ENCODE results near the gene LMNA. TPM values are rescaled to one million over a fixed set of nuclear protein-coding genes. Genes with fewer than 3 reads are reported as not detected.

Gene LMNA
- total and polyA plus RNA-seq, 10 of the 15 experiments (the other 5 are each of a cell fraction or from before 2014, with no cell fraction given): 0.42 to 334 (median 81.1) TPM

DNA sequence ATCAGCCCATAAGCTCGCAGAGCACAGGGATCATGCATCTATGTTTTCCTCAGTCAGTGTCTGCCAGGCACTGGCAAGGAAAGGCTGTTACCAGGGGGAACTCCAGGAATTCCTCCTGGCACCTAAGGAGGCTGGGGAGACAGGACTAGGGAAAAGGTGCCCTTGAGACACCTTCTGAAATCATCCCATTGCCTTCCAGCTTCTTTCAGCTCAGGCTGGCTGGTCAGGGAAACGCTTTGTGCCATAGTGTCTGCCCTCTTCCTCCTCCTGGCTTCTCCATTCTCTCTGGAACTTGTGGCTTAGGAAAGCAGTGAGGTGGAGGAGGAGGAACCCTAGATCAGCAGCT, 13.8 kb downstream of the LMNA start:
- CTCF ChIA-PET: interaction anchor here (1.2 to 25.7 kb wide), 15 partner anchors 9 to 192 kb away, joined by 3 to 1294 read pairs (median 13); partner anchors contain the start of genes LMNA and SMG5

DNA sequence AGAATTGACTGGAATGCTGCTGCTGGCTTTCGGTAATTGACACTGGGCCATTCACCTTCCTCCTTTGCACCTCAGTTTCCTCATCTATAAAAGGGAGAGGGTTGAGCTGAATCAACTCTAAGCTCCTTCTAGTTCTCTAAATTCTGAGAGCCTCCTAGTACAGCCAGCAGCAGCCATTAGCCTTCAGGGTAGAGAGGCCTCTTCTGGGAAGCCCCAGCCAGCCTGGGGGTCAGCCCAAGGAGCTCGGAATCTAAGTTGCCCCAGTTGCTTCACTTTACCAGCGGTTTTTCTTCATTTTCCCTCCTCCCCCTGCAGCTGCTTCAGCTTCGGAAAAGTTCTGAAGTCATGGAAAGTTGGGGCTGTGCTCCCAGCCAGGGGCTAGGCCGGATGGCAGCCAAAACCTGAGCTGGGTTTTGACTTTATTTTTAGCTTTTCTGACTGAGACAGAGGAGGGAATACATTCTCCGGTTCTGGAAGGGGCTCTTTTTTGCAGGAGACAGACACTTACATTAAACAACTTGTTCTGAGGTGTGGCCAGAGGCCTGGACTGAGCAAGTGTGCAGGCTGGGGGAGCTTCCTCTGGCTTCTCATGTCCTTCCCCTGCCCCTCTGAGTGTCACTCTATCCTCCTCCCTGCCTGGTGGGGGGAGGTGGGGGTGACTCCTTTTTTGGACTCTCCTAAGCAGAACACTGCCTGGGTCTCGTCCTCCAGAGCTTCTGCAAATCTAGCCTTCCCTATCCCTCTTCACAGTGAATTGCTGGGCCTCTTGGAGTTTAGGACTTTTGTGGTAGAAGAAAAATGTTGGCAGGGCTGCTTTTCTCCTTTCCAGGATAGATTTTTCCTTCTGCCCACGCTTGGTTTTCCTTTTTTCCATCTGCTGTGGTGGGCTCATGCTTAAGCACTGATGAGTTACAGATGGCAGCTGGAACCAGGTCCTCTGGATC, 14.4 kb downstream of the LMNA start:
- ATAC-seq (no peak), FAIRE-seq (no peak), DNase-seq (ENCODE audit: low read depth, low spot score) (no peak)
- no TSS peak for BruUV-seq (replicated peaks)
- peaks cover 57% of the 10 kb centered on the region for H3K4me1 ChIP-seq (ENCODE audit: control insufficient read depth, insufficient read depth, low read length)
- 66% methylated on average over 8 of the region's 8 CpGs for WGBS (ENCODE audit: insufficient coverage, insufficient replicate concordance, low lambda C conversion rate, missing lambda C conversion rate)
- no peaks in the 10 kb centered on the region for H4K20me1 ChIP-seq (ENCODE audit: control insufficient read depth, insufficient read depth)
- TF ChIP-seq YY1 (IDR thresholded peaks at IDR 0.05; ENCODE audit: low read depth, low read length): peak; percentile 59
- TF ChIP-seq RCOR1 (conservative IDR thresholded peaks at IDR 0.05; ENCODE audit: low read depth, low read length): no peak
- TF ChIP-seq NFXL1 (IDR thresholded peaks at IDR 0.05; ENCODE audit: borderline replicate concordance): no peak
- TF ChIP-seq NR2F1 (conservative IDR thresholded peaks at IDR 0.05): no peak
- no peak overlapping the region for H3K4me3 ChIP-seq
- ChIA-PET CTCF (interaction anchor here (0.8 to 25.7 kb wide), 22 partner anchors 8 to 191 kb away, joined by 3 to 1294 read pairs (median 6); partner anchors contain the start of genes LMNA and SMG5), RAD21 (ENCODE audit: unreplicated experiment) (interaction anchor here (0.6 to 22.2 kb wide), 21 partner anchors 8 to 636 kb away, joined by 3 to 695 read pairs (median 4); partner anchors contain the start of genes ARHGEF2, LMNA and PMF1), POLR2A (interaction anchor here (0.5 to 7.0 kb wide), 12 partner anchors 9 to 254 kb away, joined by 3 to 89 read pairs (median 4); partner anchors contain the start of genes LMNA and SMG5), SMC1A (ENCODE audit: uncharacterized antibody, unreplicated experiment) (interaction anchor here (0.7 to 23.6 kb wide), 23 partner anchors 12 to 314 kb away, joined by 3 to 874 read pairs (median 4); partner anchors contain the start of genes LMNA, MEX3A and SMG5)
- H3K36me3 ChIP-seq (ENCODE audit: control insufficient read depth in 2 of 2, insufficient read depth in 2 of 2, low read length in 1 of 2): peaks cover 0 to 3% of the 10 kb centered on the region in 2 experiments; a peak in 2 of 4 replicates
- no peak overlapping the region for H2AFZ ChIP-seq (ENCODE audit: control insufficient read depth, low read depth, low read length)
- in situ Hi-C loops (cut with MboI) (no loop called here), intact Hi-C loops (cut with micrococcal nuclease; ENCODE audit: unreplicated experiment) (no loop called here)
- peaks cover 37% of the 10 kb centered on the region for H3K79me2 ChIP-seq (ENCODE audit: control insufficient read depth, insufficient read depth, low read length)
- 0 out of 2 replicates have a peak overlapping the region, but pooled peaks have one; percentile 0 for H3K4me2 ChIP-seq (ENCODE audit: control insufficient read depth, insufficient read depth)
- no peaks in the 10 kb centered on the region for H3K27me3 ChIP-seq (replicated peaks in 1 of 2; ENCODE audit: control insufficient read depth in 2 of 2, insufficient read depth in 2 of 2, low read length in 1 of 2)
- H3K9me3 ChIP-seq (replicated peaks; ENCODE audit: control insufficient read depth, insufficient read depth, low read length): no peaks in the 10 kb centered on the region
- H3K9ac ChIP-seq (ENCODE audit: control insufficient read depth, insufficient read depth, low read length): peak overlapping the region; percentile 5
- peak overlapping the region; percentile 56 for H3K27ac ChIP-seq (ENCODE audit: control insufficient read depth, insufficient read depth)

More for the DNA sequence above, 13.8 kb downstream of the LMNA start:
- intact Hi-C loops (cut with micrococcal nuclease; ENCODE audit: unreplicated experiment) (no loop called here), in situ Hi-C loops (cut with MboI) (no loop called here)
- Histone ChIP-seq H3K36me3 (ENCODE audit: control insufficient read depth in 2 of 2, insufficient read depth in 2 of 2, low read length in 1 of 2) (peaks cover 0 to 3% of the 10 kb centered on the region in 2 experiments; a peak in 2 of 4 replicates), H3K79me2 (ENCODE audit: control insufficient read depth, insufficient read depth, low read length) (peaks cover 42% of the 10 kb centered on the region), H3K4me1 (ENCODE audit: control insufficient read depth, insufficient read depth, low read length) (peaks cover 62% of the 10 kb centered on the region), H3K27ac (ENCODE audit: control insufficient read depth, insufficient read depth) (peak overlapping the region; percentile 56), H3K9ac (ENCODE audit: control insufficient read depth, insufficient read depth, low read length) (no peak overlapping the region), H3K9me3 (replicated peaks; ENCODE audit: control insufficient read depth, insufficient read depth, low read length) (no peaks in the 10 kb centered on the region), H2AFZ (ENCODE audit: control insufficient read depth, low read depth, low read length) (no peak overlapping the region), H4K20me1 (ENCODE audit: control insufficient read depth, insufficient read depth) (no peaks in the 10 kb centered on the region), H3K4me3 (no peak overlapping the region), H3K27me3 (replicated peaks in 1 of 2; ENCODE audit: control insufficient read depth in 2 of 2, insufficient read depth in 2 of 2, low read length in 1 of 2) (no peaks in the 10 kb centered on the region), H3K4me2 (ENCODE audit: control insufficient read depth, insufficient read depth) (no peak overlapping the region)
- no peak for ATAC-seq
- DNase-seq (ENCODE audit: low read depth, low spot score): no peak
- ChIA-PET POLR2A (interaction anchor here (0.6 to 7.0 kb wide), 8 partner anchors 9 to 36 kb away, joined by 4 to 89 read pairs (median 6); partner anchors contain the start of gene LMNA), SMC1A (ENCODE audit: uncharacterized antibody, unreplicated experiment) (interaction anchor here (0.7 to 23.6 kb wide), 15 partner anchors 11 to 315 kb away, joined by 3 to 874 read pairs (median 4); partner anchors contain the start of genes LMNA and SMG5), RAD21 (ENCODE audit: unreplicated experiment) (interaction anchor here (0.6 to 22.2 kb wide), 16 partner anchors 9 to 636 kb away, joined by 3 to 695 read pairs (median 4); partner anchors contain the start of genes LMNA and PMF1)
- no peak for TF ChIP-seq RCOR1 (conservative IDR thresholded peaks at IDR 0.05; ENCODE audit: low read depth, low read length)
- no peak for TF ChIP-seq SIN3A (IDR thresholded peaks at IDR 0.05; ENCODE audit: low read depth, low read length)
- TF ChIP-seq ZNF622 (IDR thresholded peaks at IDR 0.05): no peak
- TF ChIP-seq KLF5 (IDR thresholded peaks at IDR 0.05; ENCODE audit: partially characterized antibody): no peak
- TF ChIP-seq WRNIP1 (IDR thresholded peaks at IDR 0.05; ENCODE audit: borderline replicate concordance, low read depth, low read length): 0 out of 2 replicates have a peak, but pooled peaks have one; percentile 21
- no peak for TF ChIP-seq HDAC2 (IDR thresholded peaks at IDR 0.05)
- no peak for TF ChIP-seq DPF2 (IDR thresholded peaks at IDR 0.05)
- no peak for FAIRE-seq
- WGBS (ENCODE audit: insufficient coverage, insufficient replicate concordance, low lambda C conversion rate, missing lambda C conversion rate): 87% methylated on average over 2 of the region's 2 CpGs
- BruUV-seq (replicated peaks): no TSS peak

Data from GM12878 (cell line).